ENCODE measurements around the gene UNC13D. TPM values are rescaled to one million over a fixed set of nuclear protein-coding genes. Genes with fewer than 3 reads are reported as not detected.
"Not testable (repeated sequence)": the region's sequence is repeated elsewhere in the genome, so short reads cannot be mapped to it uniquely, and the experiment has no call there.

Gene UNC13D
- total RNA-seq, 1 donor from 2014 or later: 1.6 TPM

GRCh38 chr17:75864887-75865286 is 20.7 kb upstream of the UNC13D start:
- Histone ChIP-seq H3K27ac (ENCODE audit: low read depth, low read length) (peak overlapping the region; percentile 50), H3K4me1 (ENCODE audit: control insufficient read depth in 3 of 3, insufficient read depth in 3 of 3, low read length in 3 of 3) (peaks cover 9 to 17% (median 16%) of the 10 kb centered on the region in 3 donors), H3K9ac (ENCODE audit: low read depth in 1 of 3, low read length in 3 of 3) (peak overlapping the region in 1 of 3 donors; percentile 41)
- H3K4me3 ChIP-seq (ENCODE audit: low read length in 3 of 3); H3K9me3 ChIP-seq (ENCODE audit: control insufficient read depth in 3 of 3, low read length in 3 of 3); H3K36me3 ChIP-seq (ENCODE audit: control insufficient read depth in 3 of 3, insufficient read depth in 3 of 3, low read length in 3 of 3); H3K27me3 ChIP-seq (ENCODE audit: control insufficient read depth in 3 of 3, insufficient read depth in 3 of 3, low read length in 3 of 3): not testable (repeated sequence)

- H3K36me3 ChIP-seq (ENCODE audit: control insufficient read depth in 3 of 3, insufficient read depth in 3 of 3, low read length in 3 of 3): no peaks in the 10 kb centered on the region
- H3K27ac ChIP-seq (ENCODE audit: low read depth, low read length): peak overlapping the region; percentile 50
- peak overlapping the region in 1 of 3 donors; percentile 41 for H3K9ac ChIP-seq (ENCODE audit: low read depth in 1 of 3, low read length in 3 of 3)
- no peaks in the 10 kb centered on the region for H3K27me3 ChIP-seq (ENCODE audit: control insufficient read depth in 3 of 3, insufficient read depth in 3 of 3, low read length in 3 of 3)
- H3K4me1 ChIP-seq (ENCODE audit: control insufficient read depth in 3 of 3, insufficient read depth in 3 of 3, low read length in 3 of 3): peaks cover 8 to 12% (median 12%) of the 10 kb centered on the region in 3 donors
- H3K4me3 ChIP-seq (ENCODE audit: low read length in 3 of 3): no peak overlapping the region
- H3K9me3 ChIP-seq (ENCODE audit: control insufficient read depth in 3 of 3, low read length in 3 of 3): no peaks in the 10 kb centered on the region
Measured at GRCh38 chr17:75864448-75864871, 20.3 kb upstream of the UNC13D start.

GRCh38 chr17:75861927-75862317 is 17.7 kb upstream of the UNC13D start:
- Histone ChIP-seq H3K36me3 (ENCODE audit: control insufficient read depth in 3 of 3, insufficient read depth in 3 of 3, low read length in 3 of 3) (no peaks in the 10 kb centered on the region), H3K27ac (ENCODE audit: low read depth, low read length) (no peak overlapping the region), H3K9me3 (ENCODE audit: control insufficient read depth in 3 of 3, low read length in 3 of 3) (no peaks in the 10 kb centered on the region), H3K27me3 (ENCODE audit: control insufficient read depth in 3 of 3, insufficient read depth in 3 of 3, low read length in 3 of 3) (no peaks in the 10 kb centered on the region), H3K9ac (ENCODE audit: low read depth in 1 of 3, low read length in 3 of 3) (no peak overlapping the region), H3K4me1 (ENCODE audit: control insufficient read depth in 3 of 3, insufficient read depth in 3 of 3, low read length in 3 of 3) (peaks cover 10 to 11% (median 10%) of the 10 kb centered on the region in 3 donors), H3K4me3 (ENCODE audit: low read length in 3 of 3) (no peak overlapping the region)

- H3K27ac ChIP-seq (ENCODE audit: low read depth, low read length); H3K9me3 ChIP-seq (ENCODE audit: control insufficient read depth in 3 of 3, low read length in 3 of 3); H3K27me3 ChIP-seq (ENCODE audit: control insufficient read depth in 3 of 3, insufficient read depth in 3 of 3, low read length in 3 of 3); H3K9ac ChIP-seq (ENCODE audit: low read depth in 1 of 3, low read length in 3 of 3); H3K4me3 ChIP-seq (ENCODE audit: low read length in 3 of 3); H3K36me3 ChIP-seq (ENCODE audit: control insufficient read depth in 3 of 3, insufficient read depth in 3 of 3, low read length in 3 of 3): not testable (repeated sequence)
- peaks cover 13 to 16% (median 14%) of the 10 kb centered on the region in 3 donors for H3K4me1 ChIP-seq (ENCODE audit: control insufficient read depth in 3 of 3, insufficient read depth in 3 of 3, low read length in 3 of 3)
Measured at GRCh38 chr17:75859358-75859757, 15.2 kb upstream of the UNC13D start.

GRCh38 chr17:75856062-75856756 is 12.0 kb upstream of the UNC13D start:
- Histone ChIP-seq H3K9me3 (ENCODE audit: control insufficient read depth in 3 of 3, low read length in 3 of 3) (no peaks in the 10 kb centered on the region), H3K36me3 (ENCODE audit: control insufficient read depth in 3 of 3, insufficient read depth in 3 of 3, low read length in 3 of 3) (peaks cover 3 to 4% (median 3%) of the 10 kb centered on the region in 3 donors), H3K27me3 (ENCODE audit: control insufficient read depth in 3 of 3, insufficient read depth in 3 of 3, low read length in 3 of 3) (no peaks in the 10 kb centered on the region), H3K27ac (ENCODE audit: low read depth, low read length) (peak overlapping the region; percentile 98), H3K4me3 (ENCODE audit: low read length in 3 of 3) (peak overlapping the region; percentile 77 to 93 (median 88)), H3K4me1 (ENCODE audit: control insufficient read depth in 3 of 3, insufficient read depth in 3 of 3, low read length in 3 of 3) (peaks cover 29 to 35% (median 29%) of the 10 kb centered on the region in 3 donors), H3K9ac (ENCODE audit: low read depth in 1 of 3, low read length in 3 of 3) (peak overlapping the region; percentile 96 to 99 (median 97))

- peak within 1 kb of the TSS; percentile 96 to 99 (median 97) for H3K9ac ChIP-seq (ENCODE audit: low read depth in 1 of 3, low read length in 3 of 3)
- H3K4me3 ChIP-seq (ENCODE audit: low read length in 3 of 3): peak within 1 kb of the TSS; percentile 79 to 93 (median 88)
- H3K4me1 ChIP-seq (ENCODE audit: control insufficient read depth in 3 of 3, insufficient read depth in 3 of 3, low read length in 3 of 3): peaks cover 36 to 43% (median 36%) of the 10 kb centered on the region in 3 donors
- no peaks in the 10 kb centered on the region for H3K27me3 ChIP-seq (ENCODE audit: control insufficient read depth in 3 of 3, insufficient read depth in 3 of 3, low read length in 3 of 3)
- H3K36me3 ChIP-seq (ENCODE audit: control insufficient read depth in 3 of 3, insufficient read depth in 3 of 3, low read length in 3 of 3): peaks cover 9 to 11% (median 10%) of the 10 kb centered on the region in 3 donors
- peak within 1 kb of the TSS; percentile 98 for H3K27ac ChIP-seq (ENCODE audit: low read depth, low read length)
- H3K9me3 ChIP-seq (ENCODE audit: control insufficient read depth in 3 of 3, low read length in 3 of 3): no peaks in the 10 kb centered on the region
Measured at GRCh38 chr17:75855310-75856061, 11.3 kb upstream of the UNC13D start, which contains the start of gene WBP2. WBP2 (minus strand) TSS chr17:75855335; CDS start chr17:75855297, 38 bp downstream.

- Histone ChIP-seq H3K36me3 (ENCODE audit: control insufficient read depth in 3 of 3, insufficient read depth in 3 of 3, low read length in 3 of 3) (peaks cover 13 to 14% (median 13%) of the 10 kb centered on the region in 3 donors), H3K27me3 (ENCODE audit: control insufficient read depth in 3 of 3, insufficient read depth in 3 of 3, low read length in 3 of 3) (no peaks in the 10 kb centered on the region), H3K9me3 (ENCODE audit: control insufficient read depth in 3 of 3, low read length in 3 of 3) (no peaks in the 10 kb centered on the region), H3K9ac (ENCODE audit: low read depth in 1 of 3, low read length in 3 of 3) (peak overlapping the region; percentile 77 to 88 (median 86)), H3K4me1 (ENCODE audit: control insufficient read depth in 3 of 3, insufficient read depth in 3 of 3, low read length in 3 of 3) (peaks cover 38 to 46% (median 39%) of the 10 kb centered on the region in 3 donors), H3K27ac (ENCODE audit: low read depth, low read length) (peak overlapping the region; percentile 98), H3K4me3 (ENCODE audit: low read length in 3 of 3) (peak overlapping the region; percentile 79 to 86 (median 82))
Measured at GRCh38 chr17:75854881-75855309, 10.7 kb upstream of the UNC13D start.

- H3K9me3 ChIP-seq (ENCODE audit: control insufficient read depth in 3 of 3, low read length in 3 of 3): no peaks in the 10 kb centered on the region
- no peaks in the 10 kb centered on the region for H3K27me3 ChIP-seq (ENCODE audit: control insufficient read depth in 3 of 3, insufficient read depth in 3 of 3, low read length in 3 of 3)
- H3K4me1 ChIP-seq (ENCODE audit: control insufficient read depth in 3 of 3, insufficient read depth in 3 of 3, low read length in 3 of 3): peaks cover 45 to 53% (median 45%) of the 10 kb centered on the region in 3 donors
- H3K36me3 ChIP-seq (ENCODE audit: control insufficient read depth in 3 of 3, insufficient read depth in 3 of 3, low read length in 3 of 3): peaks cover 19 to 21% (median 20%) of the 10 kb centered on the region in 3 donors
- H3K4me3 ChIP-seq (ENCODE audit: low read length in 3 of 3): peak overlapping the region; percentile 79 to 86 (median 82)
- peak overlapping the region; percentile 98 for H3K27ac ChIP-seq (ENCODE audit: low read depth, low read length)
- peak overlapping the region; percentile 77 to 88 (median 86) for H3K9ac ChIP-seq (ENCODE audit: low read depth in 1 of 3, low read length in 3 of 3)
Measured at GRCh38 chr17:75854101-75854748, 10.0 kb upstream of the UNC13D start.

- peak overlapping the region in 2 of 3 donors; percentile 86 to 88 for H3K9ac ChIP-seq (ENCODE audit: low read depth in 1 of 3, low read length in 3 of 3)
- H3K4me3 ChIP-seq (ENCODE audit: low read length in 3 of 3): peak overlapping the region in 2 of 3 donors; percentile 38 to 41
- H3K36me3 ChIP-seq (ENCODE audit: control insufficient read depth in 3 of 3, insufficient read depth in 3 of 3, low read length in 3 of 3): peaks cover 27 to 29% (median 28%) of the 10 kb centered on the region in 3 donors
- no peaks in the 10 kb centered on the region for H3K9me3 ChIP-seq (ENCODE audit: control insufficient read depth in 3 of 3, low read length in 3 of 3)
- no peaks in the 10 kb centered on the region for H3K27me3 ChIP-seq (ENCODE audit: control insufficient read depth in 3 of 3, insufficient read depth in 3 of 3, low read length in 3 of 3)
- peak overlapping the region; percentile 98 for H3K27ac ChIP-seq (ENCODE audit: low read depth, low read length)
- H3K4me1 ChIP-seq (ENCODE audit: control insufficient read depth in 3 of 3, insufficient read depth in 3 of 3, low read length in 3 of 3): peaks cover 46 to 60% (median 50%) of the 10 kb centered on the region in 3 donors
Measured at GRCh38 chr17:75853433-75853832, 9.2 kb upstream of the UNC13D start.
